Measurements from ENCODE around the gene NOS3.
A peak's percentile ranks its signal among the peaks of the same experiment; 100 is the strongest.
"Not testable (repeated sequence)": the region's sequence is repeated elsewhere in the genome, so short reads cannot be mapped to it uniquely, and the experiment has no call there.

Gene NOS3

DNA sequence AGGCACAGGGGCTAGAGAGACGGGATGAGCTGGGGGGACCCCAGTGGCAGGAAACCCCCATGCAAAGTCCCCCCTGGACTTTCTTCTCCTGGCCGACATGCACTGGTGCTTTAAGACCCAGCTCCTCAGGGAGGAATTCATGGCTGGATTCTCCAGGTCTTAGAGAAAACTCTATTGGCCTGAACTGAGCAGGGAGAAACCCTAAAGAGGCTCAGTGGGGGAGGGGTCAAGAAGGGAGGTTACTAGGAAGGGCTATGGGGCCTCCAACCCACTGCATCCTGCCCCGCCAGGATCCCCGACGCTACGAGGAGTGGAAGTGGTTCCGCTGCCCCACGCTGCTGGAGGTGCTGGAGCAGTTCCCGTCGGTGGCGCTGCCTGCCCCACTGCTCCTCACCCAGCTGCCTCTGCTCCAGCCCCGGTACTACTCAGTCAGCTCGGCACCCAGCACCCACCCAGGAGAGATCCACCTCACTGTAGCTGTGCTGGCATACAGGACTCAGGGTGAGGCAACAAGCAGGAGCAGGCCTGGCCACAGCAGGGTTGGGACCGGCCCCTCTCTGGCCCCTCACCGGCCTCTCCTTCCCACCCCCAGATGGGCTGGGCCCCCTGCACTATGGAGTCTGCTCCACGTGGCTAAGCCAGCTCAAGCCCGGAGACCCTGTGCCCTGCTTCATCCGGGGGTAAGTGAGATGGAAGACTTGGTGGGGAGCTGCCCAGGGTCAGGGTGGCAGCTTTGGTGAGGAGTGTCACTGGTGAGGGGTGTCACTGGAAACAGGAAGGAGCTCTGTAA, 19.7 kb downstream of the NOS3 start:
- TF ChIP-seq, protein P1, sequence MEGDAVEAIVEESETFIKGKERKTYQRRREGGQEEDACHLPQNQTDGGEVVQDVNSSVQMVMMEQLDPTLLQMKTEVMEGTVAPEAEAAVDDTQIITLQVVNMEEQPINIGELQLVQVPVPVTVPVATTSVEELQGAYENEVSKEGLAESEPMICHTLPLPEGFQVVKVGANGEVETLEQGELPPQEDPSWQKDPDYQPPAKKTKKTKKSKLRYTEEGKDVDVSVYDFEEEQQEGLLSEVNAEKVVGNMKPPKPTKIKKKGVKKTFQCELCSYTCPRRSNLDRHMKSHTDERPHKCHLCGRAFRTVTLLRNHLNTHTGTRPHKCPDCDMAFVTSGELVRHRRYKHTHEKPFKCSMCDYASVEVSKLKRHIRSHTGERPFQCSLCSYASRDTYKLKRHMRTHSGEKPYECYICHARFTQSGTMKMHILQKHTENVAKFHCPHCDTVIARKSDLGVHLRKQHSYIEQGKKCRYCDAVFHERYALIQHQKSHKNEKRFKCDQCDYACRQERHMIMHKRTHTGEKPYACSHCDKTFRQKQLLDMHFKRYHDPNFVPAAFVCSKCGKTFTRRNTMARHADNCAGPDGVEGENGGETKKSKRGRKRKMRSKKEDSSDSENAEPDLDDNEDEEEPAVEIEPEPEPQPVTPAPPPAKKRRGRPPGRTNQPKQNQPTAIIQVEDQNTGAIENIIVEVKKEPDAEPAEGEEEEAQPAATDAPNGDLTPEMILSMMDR (IDR thresholded peaks at IDR 0.05; ENCODE audit: low read depth, low read length, missing control alignments), result no peak
- no peak for DNase-seq (ENCODE audit: low read depth)
- in situ Hi-C loops (cut with HindIII; ENCODE audit: low sequenced_read_pairs), result no loop called here
- H3K4me3 ChIP-seq (ENCODE audit: low read depth, low read length), result no peak overlapping the region

DNA sequence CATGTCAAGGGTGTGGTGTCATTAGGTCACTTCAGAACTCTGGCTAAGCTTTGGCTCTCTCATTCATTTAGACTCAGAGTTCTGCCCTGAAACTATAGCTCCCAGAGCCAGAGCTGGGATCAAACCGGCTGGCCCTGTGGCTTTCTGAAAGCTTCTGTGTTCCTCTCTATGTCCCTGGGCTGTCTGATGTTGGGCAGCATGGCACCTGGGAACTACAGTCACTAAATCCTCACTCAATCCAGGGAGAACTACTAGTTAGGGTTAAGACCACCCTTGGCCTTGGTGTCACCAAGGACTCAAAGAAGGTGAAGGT, 20.2 kb downstream of the NOS3 start:
- H3K4me3 ChIP-seq (ENCODE audit: low read depth, low read length), result no peak overlapping the region
- TF ChIP-seq, protein P1 (IDR thresholded peaks at IDR 0.05; ENCODE audit: low read depth, low read length, missing control alignments), result no peak
- DNase-seq (ENCODE audit: low read depth), result no peak
- in situ Hi-C loops (cut with HindIII; ENCODE audit: low sequenced_read_pairs), result no loop called here

DNA sequence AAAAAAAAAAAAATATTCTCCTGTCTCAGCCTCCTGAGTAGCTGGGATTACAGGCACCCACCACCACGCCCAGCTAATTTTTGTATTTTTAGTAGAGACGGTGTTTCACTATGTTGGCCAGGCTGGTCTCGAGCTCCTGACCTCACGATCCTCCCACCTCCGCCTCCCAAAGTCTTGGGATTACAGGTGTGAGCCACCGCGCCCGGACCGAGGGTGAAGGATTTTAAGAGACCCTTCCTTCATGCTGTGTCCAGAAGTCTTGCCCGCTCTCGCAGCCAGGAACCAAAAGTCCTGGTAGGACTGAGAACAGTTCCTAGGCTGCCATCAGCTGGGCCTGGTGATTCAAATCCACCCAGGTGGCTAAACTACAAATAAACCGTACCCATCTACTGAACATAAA, 20.8 kb downstream of the NOS3 start:
- in situ Hi-C loops (cut with HindIII; ENCODE audit: low sequenced_read_pairs); H3K4me3 ChIP-seq (ENCODE audit: low read depth, low read length); DNase-seq (ENCODE audit: low read depth): not testable (repeated sequence)

DNA sequence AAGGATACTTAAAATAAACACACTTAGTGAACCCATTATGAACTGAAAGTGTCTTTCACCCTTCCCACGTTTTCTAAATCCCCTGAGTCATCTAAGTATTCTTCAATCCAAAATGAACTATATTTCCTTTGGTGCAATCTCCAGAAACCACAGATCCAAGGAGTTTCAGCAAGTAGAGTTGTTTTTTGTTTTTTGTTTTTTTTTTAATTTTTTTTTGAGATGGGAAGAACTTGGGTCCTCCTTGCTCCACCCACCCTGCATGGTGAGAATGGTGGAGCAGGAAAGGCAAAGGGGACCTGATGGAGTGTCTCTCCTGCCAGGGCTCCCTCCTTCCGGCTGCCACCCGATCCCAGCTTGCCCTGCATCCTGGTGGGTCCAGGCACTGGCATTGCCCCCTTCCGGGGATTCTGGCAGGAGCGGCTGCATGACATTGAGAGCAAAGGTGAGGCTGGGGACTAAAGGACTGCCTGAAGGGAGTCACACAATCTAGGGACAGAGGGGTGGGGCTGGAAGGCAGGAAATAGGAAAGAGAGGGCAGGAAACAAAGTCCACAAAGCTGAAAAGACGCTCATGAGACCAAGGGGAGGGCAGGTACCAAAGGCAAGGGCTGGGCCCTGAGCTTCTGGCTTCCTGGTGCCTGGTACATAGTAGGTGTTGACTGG, 21.3 kb downstream of the NOS3 start:
- in situ Hi-C loops (cut with HindIII; ENCODE audit: low sequenced_read_pairs), result no loop called here
- DNase-seq (ENCODE audit: low read depth), result no peak
- TF ChIP-seq, protein P1 (IDR thresholded peaks at IDR 0.05; ENCODE audit: low read depth, low read length, missing control alignments), result no peak
- no peak overlapping the region for H3K4me3 ChIP-seq (ENCODE audit: low read depth, low read length)

DNA sequence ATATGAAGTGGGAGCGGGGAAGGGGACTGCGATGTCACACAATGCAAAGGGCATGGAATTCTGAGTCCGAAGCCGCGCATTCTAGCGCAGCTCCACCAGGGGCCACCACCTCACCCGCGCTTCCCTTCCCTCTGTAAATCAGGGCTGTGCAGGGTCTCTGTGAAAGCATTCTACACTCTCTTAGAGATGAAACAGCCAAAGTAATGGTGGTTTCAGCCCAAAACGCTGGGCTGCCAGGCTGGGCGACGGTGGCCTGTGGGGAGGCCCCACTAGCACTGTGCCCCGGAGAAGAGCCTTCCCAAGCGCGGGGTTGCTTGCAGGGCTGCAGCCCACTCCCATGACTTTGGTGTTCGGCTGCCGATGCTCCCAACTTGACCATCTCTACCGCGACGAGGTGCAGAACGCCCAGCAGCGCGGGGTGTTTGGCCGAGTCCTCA, 22.1 kb downstream of the NOS3 start:
- no peak for DNase-seq (ENCODE audit: low read depth)
- in situ Hi-C loops (cut with HindIII; ENCODE audit: low sequenced_read_pairs), result no loop called here
- no peak overlapping the region for H3K4me3 ChIP-seq (ENCODE audit: low read depth, low read length)
- TF ChIP-seq, protein P1 (IDR thresholded peaks at IDR 0.05; ENCODE audit: low read depth, low read length, missing control alignments), result peak; percentile 76

DNA sequence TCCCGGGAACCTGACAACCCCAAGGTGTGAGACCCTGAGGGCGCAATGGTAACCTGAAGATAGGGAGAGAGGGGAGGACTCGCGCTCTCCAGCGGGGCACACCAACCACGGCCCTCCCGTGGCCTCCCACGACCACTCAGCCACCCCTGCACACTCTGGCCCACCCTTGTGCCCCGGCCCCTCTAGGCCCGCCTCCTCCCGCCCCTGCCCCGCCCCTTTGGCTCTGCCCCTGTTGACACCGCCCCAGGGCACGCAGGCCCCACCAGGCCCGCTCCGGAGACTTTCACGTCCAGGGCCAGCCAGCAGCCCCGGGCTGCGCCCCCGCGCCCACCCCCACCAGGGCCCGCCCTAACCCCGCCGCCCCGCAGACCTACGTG, 22.5 kb downstream of the NOS3 start:
- TF ChIP-seq, protein P1 (IDR thresholded peaks at IDR 0.05; ENCODE audit: low read depth, low read length, missing control alignments), result no peak
- peak overlapping the region; percentile 23 for H3K4me3 ChIP-seq (ENCODE audit: low read depth, low read length)
- no peak for DNase-seq (ENCODE audit: low read depth)
- in situ Hi-C loops (cut with HindIII; ENCODE audit: low sequenced_read_pairs), result no loop called here
